Calu3 (cell line): ENCODE data around the gene PADI3. TPM values are rescaled to one million over a fixed set of nuclear protein-coding genes. Genes with fewer than 3 reads are reported as not detected.

Experiments
- BruUV-seq: library from RNA; stranded (reverse); fragments of 400-500 nt; replicated peaks from 2 replicates; lab custom pipeline; 2021; lab: Mats Ljungman, UMichigan
- CTCF ChIA-PET: fragments of 300-600 bp; sonication (Branson Sonifier 250); formaldehyde crosslinking; loops from one replicate; lab custom pipeline; 2022; ENCODE audit warnings: antibody characterized with exemption; lab: Charles Lee
- DNase-seq: peaks from one replicate; pipeline ENCODE4 v3.0.0; 2022
- H3K27ac Mint-ChIP-seq: one replicate; pipeline ENCODE4 v1.8.0; 2022; ENCODE audit warnings: mixed read lengths; ENCODE audit not compliant: unreplicated experiment
- H3K27me3 Mint-ChIP-seq: one replicate; pipeline ENCODE4 v1.8.0; 2022; ENCODE audit warnings: mixed read lengths; ENCODE audit not compliant: unreplicated experiment
- H3K36me3 Mint-ChIP-seq: one replicate; pipeline ENCODE4 v1.8.0; 2022; ENCODE audit warnings: mild to moderate bottlenecking, moderate library complexity, mixed read lengths; ENCODE audit not compliant: insufficient read depth, unreplicated experiment
- H3K4me1 Mint-ChIP-seq: one replicate; pipeline ENCODE4 v1.8.0; 2022; ENCODE audit warnings: mild to moderate bottlenecking, low read depth, mixed read lengths; ENCODE audit not compliant: unreplicated experiment
- H3K4me3 Mint-ChIP-seq: one replicate; pipeline ENCODE4 v1.8.0; 2022; ENCODE audit warnings: mild to moderate bottlenecking, low read depth, moderate library complexity, mixed read lengths; ENCODE audit not compliant: unreplicated experiment
- H3K9me3 Mint-ChIP-seq: one replicate; pipeline ENCODE4 v1.8.0; 2022; ENCODE audit warnings: low read depth, mixed read lengths; ENCODE audit not compliant: unreplicated experiment
- intact Hi-C: fragments of 100-400 bp; cut with micrococcal nuclease; formaldehyde crosslinking; loops from one replicate; pipeline ENCODE4 v1.10.0; 2022; ENCODE audit not compliant: unreplicated experiment
- total RNA-seq: library from RNA; stranded (reverse); gene quantifications from 2 replicates; pipeline ENCODE4 v1.2.3, GENCODE V29; 2022
- TF ChIP-seq, protein P1 (sequence below): fragments of 200-600 bp; IDR thresholded peaks from one replicate; pipeline ENCODE4 v1.8.0; 2022; ENCODE audit warnings: antibody characterized with exemption; ENCODE audit not compliant: unreplicated experiment

Gene PADI3
- total RNA-seq, 1 experiment from 2014 or later, result 0.21 TPM

- no peaks in the 10 kb centered on the region for H3K27me3 Mint-ChIP-seq
- no TSS peak for BruUV-seq
- CTCF ChIA-PET, result interaction anchor here (0.6 to 1.9 kb wide), 4 partner anchors 66 to 106 kb away, joined by 3 to 5 read pairs (median 4); no protein-coding TSS in a partner anchor
- peaks cover 67% of the 10 kb centered on the region for H3K4me1 Mint-ChIP-seq
- peak overlapping the region; percentile 23 for H3K27ac Mint-ChIP-seq
- intact Hi-C loops, result loop anchor here (10.0 kb wide), 2 partner anchors 100 to 170 kb away; no protein-coding TSS in a partner anchor
- H3K9me3 Mint-ChIP-seq, result no peaks in the 10 kb centered on the region
- H3K36me3 Mint-ChIP-seq, result peaks cover 31% of the 10 kb centered on the region
- no peak for DNase-seq
- TF ChIP-seq, protein P1, sequence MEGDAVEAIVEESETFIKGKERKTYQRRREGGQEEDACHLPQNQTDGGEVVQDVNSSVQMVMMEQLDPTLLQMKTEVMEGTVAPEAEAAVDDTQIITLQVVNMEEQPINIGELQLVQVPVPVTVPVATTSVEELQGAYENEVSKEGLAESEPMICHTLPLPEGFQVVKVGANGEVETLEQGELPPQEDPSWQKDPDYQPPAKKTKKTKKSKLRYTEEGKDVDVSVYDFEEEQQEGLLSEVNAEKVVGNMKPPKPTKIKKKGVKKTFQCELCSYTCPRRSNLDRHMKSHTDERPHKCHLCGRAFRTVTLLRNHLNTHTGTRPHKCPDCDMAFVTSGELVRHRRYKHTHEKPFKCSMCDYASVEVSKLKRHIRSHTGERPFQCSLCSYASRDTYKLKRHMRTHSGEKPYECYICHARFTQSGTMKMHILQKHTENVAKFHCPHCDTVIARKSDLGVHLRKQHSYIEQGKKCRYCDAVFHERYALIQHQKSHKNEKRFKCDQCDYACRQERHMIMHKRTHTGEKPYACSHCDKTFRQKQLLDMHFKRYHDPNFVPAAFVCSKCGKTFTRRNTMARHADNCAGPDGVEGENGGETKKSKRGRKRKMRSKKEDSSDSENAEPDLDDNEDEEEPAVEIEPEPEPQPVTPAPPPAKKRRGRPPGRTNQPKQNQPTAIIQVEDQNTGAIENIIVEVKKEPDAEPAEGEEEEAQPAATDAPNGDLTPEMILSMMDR, result no peak
- H3K4me3 Mint-ChIP-seq, result no peak overlapping the region
Observed at GRCh38 chr1:17234405-17234804, 14.5 kb upstream of the PADI3 start.

- peaks cover 30% of the 10 kb centered on the region for H3K36me3 Mint-ChIP-seq
- CTCF ChIA-PET, result interaction anchor here (0.6 to 1.9 kb wide), 4 partner anchors 67 to 107 kb away, joined by 4 to 6 read pairs (median 4); no protein-coding TSS in a partner anchor
- intact Hi-C loops, result loop anchor here (10.0 kb wide), 2 partner anchors 99 to 169 kb away; no protein-coding TSS in a partner anchor
- DNase-seq, result no peak
- H3K4me3 Mint-ChIP-seq, result no peak overlapping the region
- TF ChIP-seq, protein P1, result no peak
- H3K27me3 Mint-ChIP-seq, result no peaks in the 10 kb centered on the region
- peaks cover 58% of the 10 kb centered on the region for H3K4me1 Mint-ChIP-seq
- H3K9me3 Mint-ChIP-seq, result no peaks in the 10 kb centered on the region
- peak overlapping the region; percentile 44 for H3K27ac Mint-ChIP-seq
- no TSS peak for BruUV-seq
Observed at GRCh38 chr1:17235135-17235885, 13.6 kb upstream of the PADI3 start.

DNA sequence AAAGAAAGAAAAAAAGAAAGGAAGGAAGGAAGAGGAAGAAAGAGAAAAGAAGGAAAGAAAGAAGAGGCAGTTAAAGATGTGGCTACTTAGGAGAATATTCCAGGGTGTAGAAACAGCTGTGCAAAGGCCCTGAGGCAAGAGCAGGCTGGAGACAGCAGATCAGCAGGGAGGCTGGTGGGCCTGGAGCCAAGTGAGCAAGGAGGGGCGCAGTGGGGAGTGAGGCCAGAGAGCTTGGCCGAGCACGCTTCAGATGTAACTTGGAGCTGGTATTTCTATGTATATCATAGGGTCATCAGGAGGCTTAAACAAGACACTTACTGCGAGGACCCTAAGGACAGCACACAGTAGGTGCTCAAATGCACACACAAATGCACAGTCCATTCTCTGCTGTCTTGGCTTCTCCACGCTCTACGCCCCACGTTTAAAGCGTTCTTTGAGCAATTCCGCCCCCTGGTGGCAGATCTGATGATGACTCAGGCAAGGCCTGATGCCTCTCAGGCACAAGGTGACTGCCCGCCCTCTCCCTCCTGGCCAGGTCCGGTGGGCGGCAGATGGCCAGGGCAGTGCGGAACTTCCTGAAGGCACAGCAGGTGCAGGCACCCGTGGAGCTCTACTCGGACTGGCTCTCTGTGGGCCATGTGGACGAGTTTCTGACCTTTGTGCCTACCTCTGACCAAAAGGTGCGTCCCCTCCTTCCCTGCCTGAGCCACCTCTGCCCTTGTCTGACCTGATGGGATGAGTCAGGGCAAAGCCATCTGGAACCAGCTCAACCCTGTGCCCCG, 11.9 kb upstream of the PADI3 start:
- Mint-ChIP-seq H3K9me3 (no peaks in the 10 kb centered on the region), H3K27ac (peak overlapping the region; percentile 8), H3K27me3 (no peaks in the 10 kb centered on the region), H3K4me3 (no peak overlapping the region), H3K4me1 (peaks cover 51% of the 10 kb centered on the region), H3K36me3 (peaks cover 24% of the 10 kb centered on the region)
- no TSS peak for BruUV-seq
- DNase-seq, result peak; percentile 89
- TF ChIP-seq, protein P1, result peak; percentile 80
- CTCF ChIA-PET, result interaction anchor here (0.7 to 1.8 kb wide), 6 partner anchors 14 to 112 kb away, joined by 3 to 11 read pairs (median 3); no protein-coding TSS in a partner anchor
- intact Hi-C loops, result loop anchor here (1.0 to 10.0 kb wide), 4 partner anchors 98 to 168 kb away; no protein-coding TSS in a partner anchor

- Mint-ChIP-seq H3K27ac (no peak overlapping the region), H3K36me3 (peaks cover 19% of the 10 kb centered on the region)
Observed at GRCh38 chr1:17237561-17237903, 11.4 kb upstream of the PADI3 start.

More at GRCh38 chr1:17237561-17237903, 11.4 kb upstream of the PADI3 start:
- intact Hi-C loops, result loop anchor here (1.0 to 10.0 kb wide), 4 partner anchors 97 to 167 kb away; no protein-coding TSS in a partner anchor
- DNase-seq, result no peak
- no peaks in the 10 kb centered on the region for H3K27me3 Mint-ChIP-seq
- H3K4me3 Mint-ChIP-seq, result no peak overlapping the region
- H3K4me1 Mint-ChIP-seq, result peaks cover 45% of the 10 kb centered on the region
- no TSS peak for BruUV-seq
- H3K9me3 Mint-ChIP-seq, result no peaks in the 10 kb centered on the region
- CTCF ChIA-PET, result interaction anchor here (0.7 to 1.8 kb wide), 6 partner anchors 13 to 112 kb away, joined by 3 to 11 read pairs (median 3); no protein-coding TSS in a partner anchor
- TF ChIP-seq, protein P1, result no peak
